HG03097 (cell line): Measurements from ENCODE around the gene SRGAP2C.
"Not testable (repeated sequence)": the region's sequence is repeated elsewhere in the genome, so short reads cannot be mapped to it uniquely, and the experiment has no call there.

Source experiments
- ATAC-seq: cut with Tn5 transposase; IDR thresholded peaks from one replicate; pipeline ENCODE4 v1.9.1; 2021; ENCODE audit not compliant: unreplicated experiment, low FRiP score

The SRGAP2C gene

DNA sequence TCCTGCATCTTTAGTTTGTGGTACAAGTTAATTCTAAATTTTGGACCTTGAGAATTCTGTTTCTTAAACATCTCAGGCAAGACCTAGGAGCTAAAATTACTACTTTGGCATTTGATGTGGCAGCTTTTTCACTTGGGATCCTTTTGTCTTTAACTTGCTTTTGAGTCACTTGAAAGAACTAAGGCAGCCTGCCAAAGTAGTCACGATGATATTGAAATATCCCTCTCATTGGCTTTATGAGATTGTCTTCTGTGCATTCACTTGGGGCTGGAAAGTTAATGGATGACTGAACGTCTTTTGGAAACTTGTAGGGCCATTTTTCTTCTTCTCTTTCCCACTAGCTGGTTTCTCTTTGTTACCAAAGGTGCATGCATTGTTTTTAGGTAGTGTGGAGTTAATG, 90.7 kb downstream of the SRGAP2C start:
- not testable (repeated sequence) for ATAC-seq

DNA sequence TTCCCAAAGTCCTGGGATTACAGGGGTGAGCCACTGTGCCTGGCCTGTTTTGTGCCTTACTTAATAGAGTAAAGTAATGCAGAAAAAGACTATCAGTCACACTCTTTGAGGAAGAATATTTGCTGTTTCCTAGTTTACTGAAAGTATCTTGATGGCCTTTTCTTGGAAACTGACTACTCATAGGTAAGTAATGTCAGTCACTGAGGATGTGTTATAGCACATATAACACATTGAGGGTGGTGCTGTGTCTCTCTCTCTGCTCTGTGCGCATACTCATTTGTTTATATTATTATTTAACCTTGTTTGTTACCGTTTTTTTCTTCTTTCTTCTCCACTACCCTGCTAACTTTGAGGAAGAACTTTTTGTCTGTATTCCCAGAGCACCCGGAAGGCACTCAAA, 93.4 kb downstream of the SRGAP2C start:
- ATAC-seq = not testable (repeated sequence)

- not testable (repeated sequence) for ATAC-seq
Measured at GRCh38 chr1:121278777-121279547, 94.2 kb downstream of the SRGAP2C start.

- not testable (repeated sequence) for ATAC-seq
Measured at GRCh38 chr1:121279548-121279898, 94.7 kb downstream of the SRGAP2C start.

GRCh38 chr1:121280699-121281317, 96.0 kb downstream of the SRGAP2C start:
- ATAC-seq = not testable (repeated sequence)

DNA sequence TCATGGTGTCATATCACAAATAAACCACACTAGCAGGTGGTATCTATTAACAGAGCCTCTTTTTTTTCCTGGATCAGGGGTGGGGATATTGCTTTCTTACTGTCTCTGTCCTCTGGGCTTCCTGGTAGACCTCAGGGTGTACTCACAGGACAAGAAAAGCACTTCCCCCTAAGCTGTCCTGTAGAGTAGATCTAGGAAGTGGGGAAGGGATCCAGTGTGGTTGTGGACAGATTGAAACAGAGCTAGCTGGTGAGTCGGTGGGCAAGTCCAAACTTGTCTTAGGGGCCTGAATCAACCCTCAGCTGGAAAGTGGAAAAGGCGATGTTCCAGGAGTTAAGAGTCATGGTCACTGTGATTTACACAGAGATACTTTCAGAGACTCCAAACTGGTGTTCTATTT, 96.7 kb downstream of the SRGAP2C start:
- ATAC-seq = not testable (repeated sequence)

DNA sequence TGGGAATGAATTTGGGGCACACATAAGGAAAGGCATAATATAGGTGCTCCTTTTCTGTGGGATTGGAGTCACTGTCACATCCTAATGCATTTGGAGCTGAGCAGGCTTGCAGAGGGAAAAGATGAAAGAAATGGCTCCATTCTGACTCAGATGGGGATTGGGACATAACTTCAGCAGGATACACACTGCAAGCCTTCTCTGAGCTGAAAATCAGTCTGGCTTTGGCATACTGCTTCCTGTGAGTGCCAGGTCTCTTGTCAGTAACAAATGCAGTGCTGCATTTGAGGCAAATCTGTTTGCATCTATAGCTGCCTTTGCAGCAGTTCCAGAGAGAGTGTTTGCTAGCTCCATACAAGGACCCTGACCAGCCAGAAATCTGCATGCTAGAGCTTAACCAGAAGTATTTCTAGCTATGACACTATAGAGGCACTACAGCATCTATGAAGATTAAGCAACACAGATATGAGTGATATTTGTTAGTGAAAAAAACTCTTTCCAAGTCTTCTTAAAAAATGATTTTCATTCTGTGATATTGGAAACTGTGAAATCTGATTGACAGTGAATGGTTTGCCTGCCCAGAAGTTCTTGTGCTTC, 98.9 kb downstream of the SRGAP2C start:
- not testable (repeated sequence) for ATAC-seq

DNA sequence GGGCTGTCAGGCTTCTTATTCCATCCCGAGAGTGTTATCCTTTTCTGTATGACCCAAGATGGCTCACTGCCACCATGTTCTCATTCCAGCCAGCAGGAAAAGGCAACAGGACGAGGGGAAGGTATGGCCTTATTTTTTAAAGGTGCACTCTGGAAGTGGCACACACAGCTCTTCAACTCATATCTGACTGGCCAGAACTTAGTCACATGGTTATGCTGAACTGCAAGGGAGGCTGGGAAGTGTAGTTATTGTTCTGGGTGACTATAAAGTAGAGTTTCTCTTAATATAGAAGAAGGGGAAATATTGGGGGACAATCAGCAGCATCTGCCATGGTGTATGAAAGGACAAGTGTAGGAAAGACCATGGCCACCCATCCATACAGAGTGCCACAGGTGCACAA, 107.8 kb downstream of the SRGAP2C start:
- not testable (repeated sequence) for ATAC-seq

DNA sequence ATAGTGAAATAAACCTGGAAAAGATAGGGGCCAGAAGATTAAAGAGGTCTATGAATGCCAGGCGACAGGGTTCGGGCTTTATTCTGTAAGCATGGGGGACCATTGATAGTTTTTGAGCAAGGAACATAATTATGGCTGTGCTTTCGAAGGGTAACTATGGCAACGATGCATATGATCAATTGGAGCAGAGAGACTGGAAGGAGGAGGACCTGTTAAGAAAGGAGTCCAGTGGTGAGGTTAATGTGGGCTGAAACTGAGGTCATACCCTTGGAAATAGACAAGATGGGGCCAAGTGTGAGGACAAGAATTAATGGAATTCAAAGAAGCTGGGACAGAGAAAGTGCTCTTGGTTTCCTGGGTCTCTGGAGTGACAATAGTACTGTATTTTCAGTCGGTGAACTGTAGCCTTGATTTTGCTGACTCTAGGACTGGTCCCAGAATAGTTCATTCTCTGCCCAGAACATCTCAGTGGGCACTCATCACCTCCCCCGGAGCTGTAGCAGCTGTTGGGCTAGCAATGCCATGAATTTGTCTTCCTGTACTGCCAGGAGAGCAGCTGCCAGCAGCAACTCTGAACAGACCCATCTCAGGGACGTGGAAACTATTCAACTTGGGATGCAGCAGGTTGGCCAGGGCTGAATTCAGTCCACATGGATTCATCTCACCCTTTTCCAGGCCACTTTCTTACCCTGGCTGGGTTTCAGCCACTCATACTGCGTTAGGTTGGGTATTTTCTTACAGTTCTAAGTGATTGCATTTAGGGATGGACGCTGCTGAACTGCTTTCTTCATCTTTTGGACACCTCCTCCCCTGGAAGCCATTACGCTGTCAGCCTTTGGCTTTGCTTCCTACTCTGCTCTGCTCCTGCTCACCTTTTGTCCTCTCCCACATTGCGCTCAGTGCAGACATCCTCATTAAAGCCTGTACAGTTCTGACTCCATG, 108.8 kb downstream of the SRGAP2C start:
- not testable (repeated sequence) for ATAC-seq

DNA sequence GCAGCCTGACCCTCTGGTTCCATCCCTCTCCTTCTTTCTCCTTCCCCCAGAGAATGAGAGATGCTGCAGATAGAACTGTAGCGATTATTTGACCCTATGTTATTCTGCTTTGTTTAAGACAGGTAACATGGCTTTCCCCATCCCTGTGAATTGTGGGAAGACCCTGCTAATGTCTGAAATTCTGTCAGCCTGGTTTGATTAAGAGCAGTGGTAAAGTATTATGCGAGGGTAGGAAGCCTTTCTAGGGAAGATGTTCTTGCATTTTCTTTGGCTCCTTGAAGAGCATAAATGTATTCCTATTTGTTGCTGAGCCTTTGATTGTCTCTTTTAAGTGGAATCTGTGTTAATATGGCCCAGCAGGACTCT, 109.4 kb downstream of the SRGAP2C start:
- ATAC-seq = not testable (repeated sequence)

- ATAC-seq = not testable (repeated sequence)
Measured at GRCh38 chr1:121296563-121296962, 111.8 kb downstream of the SRGAP2C start.

DNA sequence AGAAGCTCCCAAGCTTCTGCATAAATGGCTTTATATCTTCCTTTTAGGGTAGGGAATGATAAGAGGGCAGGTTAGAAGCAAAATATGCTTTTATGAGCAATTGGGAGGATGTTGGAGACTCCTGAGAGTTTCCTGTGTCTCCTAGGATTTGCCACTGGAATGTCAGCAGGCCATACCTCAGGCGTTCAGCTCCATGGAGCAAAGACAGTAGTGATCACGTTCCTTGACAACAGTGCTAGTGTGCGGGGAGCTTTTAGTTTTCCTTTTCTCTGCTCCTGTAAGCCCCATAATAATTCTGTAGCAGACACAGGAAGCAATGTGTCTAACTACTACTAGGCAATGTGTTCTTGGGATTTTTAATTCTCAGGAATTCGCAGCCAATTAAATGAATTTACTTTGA, 113.8 kb downstream of the SRGAP2C start:
- not testable (repeated sequence) for ATAC-seq

DNA sequence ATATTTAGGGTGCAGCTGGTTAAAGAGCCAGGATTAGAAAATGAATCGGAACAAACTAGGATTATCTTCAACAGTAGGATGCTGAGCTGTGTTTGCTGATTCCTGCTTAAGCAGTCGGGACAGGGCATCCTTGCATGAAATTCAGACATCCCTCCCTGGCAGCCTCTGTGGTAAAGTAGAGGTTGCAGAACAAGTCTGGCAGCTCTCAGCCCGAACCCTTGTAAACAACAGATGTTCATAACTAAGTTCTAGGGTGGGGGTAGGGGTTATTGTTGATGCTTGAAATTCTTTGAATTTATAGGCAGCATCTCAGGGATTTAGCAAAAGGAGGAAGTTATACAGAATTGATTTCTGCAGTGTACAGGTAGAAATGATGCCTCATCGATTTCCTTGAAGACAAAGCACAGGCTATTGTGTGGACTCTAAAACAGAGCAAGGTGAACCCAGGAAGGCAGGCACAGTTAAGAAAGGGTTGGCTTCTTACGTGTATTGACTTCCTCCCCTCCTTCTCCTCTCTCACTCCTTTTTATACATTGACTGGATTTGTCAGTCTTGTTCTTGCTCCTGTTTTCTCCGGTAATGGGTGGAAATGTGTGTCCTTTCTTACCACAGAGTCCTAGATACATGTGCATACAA, 114.9 kb downstream of the SRGAP2C start:
- ATAC-seq = not testable (repeated sequence)

- not testable (repeated sequence) for ATAC-seq
Measured at GRCh38 chr1:121301876-121302275, 117.1 kb downstream of the SRGAP2C start.

GRCh38 chr1:121307759-121308158, 123.0 kb downstream of the SRGAP2C start:
- ATAC-seq = not testable (repeated sequence)

DNA sequence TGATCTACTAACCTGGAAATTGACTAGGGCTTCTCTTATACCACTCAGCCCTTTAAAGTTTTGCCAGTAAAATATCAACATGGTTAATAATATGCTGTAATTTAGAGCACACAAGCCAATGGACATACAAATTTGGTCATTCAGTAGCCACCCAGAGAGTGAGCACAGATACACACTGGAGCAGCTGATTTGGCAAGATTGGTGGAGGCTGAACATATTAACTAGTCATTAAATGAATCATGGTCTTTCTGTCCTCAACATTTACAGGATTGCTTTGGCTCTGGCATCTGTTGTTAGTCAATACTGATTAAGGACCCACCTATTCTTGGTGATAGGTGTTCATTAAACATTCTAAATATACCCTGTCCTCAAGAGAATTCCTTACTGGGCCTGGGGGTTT, 130.7 kb downstream of the SRGAP2C start:
- ATAC-seq = not testable (repeated sequence)

DNA sequence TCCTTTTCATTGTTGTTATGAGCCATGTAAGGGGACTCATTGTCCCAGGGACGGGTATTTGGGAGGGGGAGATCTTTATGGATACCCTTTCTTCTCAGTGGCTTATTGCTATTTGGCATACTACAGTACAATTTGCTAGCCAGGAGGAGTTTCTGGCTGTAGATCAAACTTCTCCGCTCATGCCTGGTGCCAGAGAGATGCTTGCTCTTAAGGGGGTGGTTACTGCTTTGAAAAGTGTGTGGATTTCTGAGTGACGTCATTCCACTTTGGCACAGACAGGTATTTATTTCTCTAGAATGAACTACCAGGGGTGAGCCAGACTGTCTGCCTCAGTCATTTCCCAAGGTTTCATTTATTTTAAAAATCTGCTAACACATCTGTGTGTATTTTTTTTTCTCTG, 131.3 kb downstream of the SRGAP2C start:
- not testable (repeated sequence) for ATAC-seq

DNA sequence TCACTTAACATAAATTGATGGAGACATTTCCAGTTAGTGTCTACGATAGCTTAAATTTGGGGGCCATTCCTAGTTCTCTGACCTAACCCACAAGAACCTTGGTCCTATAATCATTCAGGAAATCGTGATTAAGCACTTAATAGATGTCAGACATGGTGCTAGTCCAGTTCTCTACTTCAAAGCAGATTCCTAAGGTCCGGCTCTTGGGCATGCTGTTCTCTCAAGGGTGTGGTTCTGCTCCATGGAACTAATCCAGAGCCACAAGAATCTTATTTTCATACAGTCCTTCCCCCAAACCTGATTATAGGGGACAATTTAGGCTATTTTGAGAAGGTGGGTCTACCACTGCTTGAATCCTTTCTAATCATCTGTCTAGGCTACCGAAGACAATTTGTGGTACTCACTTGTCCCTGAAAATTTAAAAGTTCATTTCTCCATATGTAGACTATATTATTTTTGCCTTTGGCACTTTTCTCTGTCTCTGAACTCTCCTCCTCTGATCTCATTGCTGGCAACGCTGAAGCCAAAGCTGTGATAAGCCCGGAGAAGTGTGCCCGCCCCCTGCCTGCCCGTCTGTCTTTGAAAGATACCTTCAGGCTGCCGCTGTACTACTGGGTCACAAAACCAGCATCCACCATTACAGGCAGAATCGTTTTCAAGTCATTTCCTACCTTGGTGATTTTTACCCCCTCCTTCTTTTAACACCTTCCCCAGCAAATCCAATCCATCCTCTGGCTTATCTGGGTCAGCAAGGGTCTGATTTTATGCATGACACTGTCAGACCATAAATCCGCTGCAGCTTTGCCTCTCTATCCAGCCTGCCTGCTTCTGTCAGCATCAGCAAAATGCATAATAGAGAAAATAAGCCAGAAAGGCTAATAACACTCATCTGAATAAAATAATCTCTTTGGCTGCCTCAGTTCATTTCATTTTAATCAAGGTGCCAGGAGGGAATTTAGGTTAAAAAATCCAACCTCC, 133.0 kb downstream of the SRGAP2C start:
- ATAC-seq = not testable (repeated sequence)

- ATAC-seq = not testable (repeated sequence)
Measured at GRCh38 chr1:121318687-121319086, 133.9 kb downstream of the SRGAP2C start.
